AG04450 (cell line): ENCODE results near the gene LHFPL2. TPM values are rescaled to one million over a fixed set of nuclear protein-coding genes. Genes with fewer than 3 reads are reported as not detected.

ENCODE experiments used
- CTCF ChIA-PET: fragments of 300-600, 350-600 bp; formaldehyde crosslinking; extraction: SDS; loops from one replicate; lab custom pipeline; 2022; ENCODE audit warnings: antibody characterized with exemption, inconsistent platforms; lab: Charles Lee
- POLR2A ChIA-PET: fragments of 350-600 bp; formaldehyde crosslinking; extraction: SDS; loops from one replicate; lab custom pipeline; 2021; ENCODE audit warnings: antibody characterized with exemption, inconsistent platforms; lab: Yijun Ruan, JAX
- DNase-seq: peaks from one replicate; pipeline ENCODE4 v3.0.0-alpha.2; 2011; ENCODE audit warnings: low read depth, low spot score
- H3K27ac ChIP-seq: one replicate; pipeline ENCODE4 v1.5.1; 2012; ENCODE audit warnings: low read depth, low read length, control low read depth
- H3K27me3 ChIP-seq: one replicate; pipeline ENCODE4 v1.6.0; 2012; ENCODE audit warnings: low read length; ENCODE audit not compliant: control insufficient read depth, insufficient read depth
- H3K4me3 ChIP-seq: 2 replicates; pipeline ENCODE4 v1.5.1; 2011; ENCODE audit warnings: mild to moderate bottlenecking, low read depth, low read length, control low read depth
- H3K9me3 ChIP-seq: 2 replicates; pipeline ENCODE4 v1.5.1; 2012; ENCODE audit warnings: low read length; ENCODE audit not compliant: control insufficient read depth, insufficient read depth
- polyA plus RNA-seq: library from polyadenylated mRNA; depleted of rRNA; stranded (reverse); fragments of >200 nt; gene quantifications from 2 replicates; pipeline ENCODE4 v1.2.3, GENCODE V29; 2011
- TF ChIP-seq, protein P1 (sequence below): IDR thresholded peaks from 2 replicates; pipeline ENCODE4 v1.5.1; 2011; ENCODE audit warnings: low read depth, low read length, control low read depth, inconsistent platforms

Gene LHFPL2
- polyA plus RNA-seq, 1 experiment, result 20.1 TPM

DNA sequence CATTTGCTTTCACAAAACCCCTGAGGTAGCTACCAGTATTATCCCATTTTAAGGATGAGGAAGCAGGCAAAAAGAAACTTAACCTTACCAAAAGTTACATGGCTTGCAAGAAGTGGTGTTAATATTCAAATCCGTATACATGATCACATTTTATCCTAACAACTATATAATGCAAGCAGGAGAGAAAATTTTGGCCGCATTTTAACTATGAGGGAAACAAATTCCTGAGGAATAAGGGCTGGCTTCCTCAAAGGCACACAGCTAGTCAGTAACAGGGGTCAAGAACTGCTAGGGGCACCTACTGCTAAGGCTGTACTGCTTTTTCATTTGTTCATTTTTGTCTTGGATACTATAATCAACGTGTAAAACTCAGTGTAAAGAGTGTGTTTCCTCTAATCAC is 81.0 kb downstream of the LHFPL2 start:
- Histone ChIP-seq H3K9me3 (no peaks in the 10 kb centered on the region), H3K27ac (no peak overlapping the region), H3K4me3 (no peak overlapping the region), H3K27me3 (no peaks in the 10 kb centered on the region)
- CTCF ChIA-PET, result interaction anchor here (1.0 kb wide), 1 partner anchor 99 kb away, joined by 5 read pairs; no protein-coding TSS in a partner anchor
- TF ChIP-seq, protein P1, sequence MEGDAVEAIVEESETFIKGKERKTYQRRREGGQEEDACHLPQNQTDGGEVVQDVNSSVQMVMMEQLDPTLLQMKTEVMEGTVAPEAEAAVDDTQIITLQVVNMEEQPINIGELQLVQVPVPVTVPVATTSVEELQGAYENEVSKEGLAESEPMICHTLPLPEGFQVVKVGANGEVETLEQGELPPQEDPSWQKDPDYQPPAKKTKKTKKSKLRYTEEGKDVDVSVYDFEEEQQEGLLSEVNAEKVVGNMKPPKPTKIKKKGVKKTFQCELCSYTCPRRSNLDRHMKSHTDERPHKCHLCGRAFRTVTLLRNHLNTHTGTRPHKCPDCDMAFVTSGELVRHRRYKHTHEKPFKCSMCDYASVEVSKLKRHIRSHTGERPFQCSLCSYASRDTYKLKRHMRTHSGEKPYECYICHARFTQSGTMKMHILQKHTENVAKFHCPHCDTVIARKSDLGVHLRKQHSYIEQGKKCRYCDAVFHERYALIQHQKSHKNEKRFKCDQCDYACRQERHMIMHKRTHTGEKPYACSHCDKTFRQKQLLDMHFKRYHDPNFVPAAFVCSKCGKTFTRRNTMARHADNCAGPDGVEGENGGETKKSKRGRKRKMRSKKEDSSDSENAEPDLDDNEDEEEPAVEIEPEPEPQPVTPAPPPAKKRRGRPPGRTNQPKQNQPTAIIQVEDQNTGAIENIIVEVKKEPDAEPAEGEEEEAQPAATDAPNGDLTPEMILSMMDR, result no peak
- POLR2A ChIA-PET, result no interaction called here
- DNase-seq, result no peak

DNA sequence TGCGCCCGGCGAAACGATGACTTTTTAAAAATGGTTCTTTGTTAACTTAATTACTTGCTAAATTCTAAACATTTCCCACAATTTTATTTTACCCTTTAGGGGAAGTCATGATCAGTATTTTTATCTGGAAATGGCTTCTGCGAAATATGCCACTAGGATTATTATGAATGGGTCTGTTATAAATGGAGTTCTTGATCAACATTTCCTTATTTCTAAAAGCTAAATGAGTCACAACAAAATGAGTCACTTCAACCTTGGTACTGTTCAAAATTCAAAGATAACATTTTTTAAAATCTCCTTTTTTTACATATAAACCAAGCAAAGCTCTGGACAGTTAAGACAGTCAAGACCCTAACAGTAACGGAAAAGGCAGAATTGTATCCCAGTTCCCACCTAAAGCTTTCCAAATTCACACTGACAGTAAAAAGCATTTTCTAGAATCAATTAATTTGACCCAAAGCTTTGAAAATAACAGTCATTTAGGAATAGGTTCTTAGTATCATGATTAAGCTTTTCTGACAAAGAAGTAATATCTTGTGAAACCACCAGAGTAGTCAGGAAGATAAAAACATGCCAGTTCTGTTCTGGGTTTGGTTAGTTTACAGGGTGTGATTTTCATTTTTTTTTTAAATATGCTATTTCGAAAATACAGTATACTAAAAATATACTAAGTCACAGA is 81.7 kb downstream of the LHFPL2 start:
- no peak for DNase-seq
- ChIA-PET CTCF (interaction anchor here (1.0 kb wide), 1 partner anchor 99 kb away, joined by 5 read pairs; no protein-coding TSS in a partner anchor), POLR2A (no interaction called here)
- TF ChIP-seq, protein P1, result no peak
- Histone ChIP-seq H3K9me3 (no peaks in the 10 kb centered on the region), H3K4me3 (no peak overlapping the region), H3K27ac (no peak overlapping the region), H3K27me3 (no peaks in the 10 kb centered on the region)

DNA sequence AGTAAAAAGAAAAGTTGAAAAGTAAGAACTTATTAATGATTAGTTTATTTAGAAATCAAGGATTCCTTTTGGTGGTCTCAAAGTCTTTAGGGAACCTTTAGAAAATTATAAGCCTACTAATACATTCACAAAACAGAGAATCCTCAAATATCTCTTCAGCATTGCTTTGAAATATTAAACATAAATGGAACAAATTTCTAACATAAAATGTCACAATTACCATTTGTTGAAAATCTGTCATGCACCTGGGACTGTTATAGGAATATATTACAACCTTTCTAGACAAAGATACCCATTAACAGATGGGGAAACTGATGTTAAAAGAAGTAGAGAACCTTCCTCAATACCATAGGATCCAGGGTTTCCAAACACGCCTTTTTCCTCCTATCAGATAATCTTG is 83.2 kb downstream of the LHFPL2 start:
- TF ChIP-seq, protein P1, result no peak
- CTCF ChIA-PET, result no interaction called here
- Histone ChIP-seq H3K9me3 (no peaks in the 10 kb centered on the region), H3K27ac (no peak overlapping the region), H3K4me3 (no peak overlapping the region), H3K27me3 (no peaks in the 10 kb centered on the region)
- DNase-seq, result no peak
- POLR2A ChIA-PET, result no interaction called here

DNA sequence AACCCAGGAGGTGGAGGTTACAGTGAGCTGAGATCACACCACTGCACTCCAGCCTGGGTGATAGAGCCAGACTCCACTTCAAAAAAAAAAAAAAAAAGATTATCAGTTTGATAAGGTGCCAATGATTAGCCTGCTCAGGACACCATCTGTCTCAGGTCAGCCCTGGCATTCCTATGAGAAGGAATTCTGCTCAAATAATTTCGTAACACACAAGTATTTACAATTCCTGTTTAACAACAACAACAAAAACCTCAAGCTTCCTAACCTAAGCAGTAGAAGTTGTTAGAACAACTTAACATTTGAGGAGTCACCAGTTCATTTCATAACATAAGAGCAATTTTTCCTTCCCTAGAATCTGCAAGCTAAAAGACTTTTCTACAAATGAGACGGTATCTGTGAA is 85.0 kb downstream of the LHFPL2 start:
- no peak for DNase-seq
- Histone ChIP-seq H3K9me3 (no peaks in the 10 kb centered on the region), H3K27ac (no peak overlapping the region), H3K4me3 (no peak overlapping the region), H3K27me3 (no peaks in the 10 kb centered on the region)
- ChIA-PET CTCF (no interaction called here), POLR2A (no interaction called here)
- TF ChIP-seq, protein P1, result no peak

DNA sequence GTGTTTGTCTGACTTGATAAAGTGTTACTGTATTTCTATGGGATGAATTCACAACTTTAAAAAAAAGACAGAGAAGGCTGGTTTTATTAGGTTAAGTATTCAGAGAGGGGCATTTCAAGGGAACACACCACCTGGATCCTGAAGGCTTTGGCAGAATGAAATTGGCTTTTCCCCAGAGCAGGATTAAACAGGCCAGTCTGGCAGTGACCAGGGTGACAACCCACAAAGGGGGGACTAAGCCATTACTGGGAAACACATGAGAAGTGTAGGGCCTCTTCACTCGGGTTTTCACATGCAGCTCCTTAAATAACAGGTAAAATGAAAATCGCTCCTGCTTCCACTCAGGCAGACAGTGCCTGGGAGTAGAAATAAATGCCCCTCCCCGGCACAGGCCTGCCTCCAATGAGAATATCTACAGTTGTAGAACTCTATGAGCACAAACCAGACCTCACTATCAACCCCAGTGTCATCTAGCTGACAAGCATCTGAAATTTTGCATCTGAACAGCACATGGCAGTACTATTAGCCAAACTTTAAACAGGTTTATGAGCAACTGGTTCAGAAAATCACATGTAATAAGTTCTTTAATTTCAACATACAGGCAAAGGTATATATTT is 85.8 kb downstream of the LHFPL2 start:
- CTCF ChIA-PET, result no interaction called here
- Histone ChIP-seq H3K4me3 (no peak overlapping the region), H3K27me3 (no peaks in the 10 kb centered on the region), H3K27ac (no peak overlapping the region), H3K9me3 (no peaks in the 10 kb centered on the region)
- POLR2A ChIA-PET, result no interaction called here
- TF ChIP-seq, protein P1, result no peak
- DNase-seq, result no peak
